SK-N-SH (cell line): ENCODE results near the gene BCL2L13.

ENCODE experiments used
- EP300 ChIP-seq, 2 experiments: IDR thresholded peaks; 2 replicates each; pipeline versions ENCODE4 v1.4.0 to v1.6.1; 2012; ENCODE audit warnings: borderline replicate concordance in 1 of 2, low read depth in 1 of 2, low read length in 1 of 2
- FOXM1 ChIP-seq: IDR thresholded peaks from 2 replicates; pipeline ENCODE4 v1.4.0; 2012; ENCODE audit warnings: low read depth, mild to moderate bottlenecking
- GATA2 ChIP-seq: sonication (generic); formaldehyde crosslinking; IDR thresholded peaks from 2 replicates; pipeline ENCODE4 v1.5.0; 2020; ENCODE audit warnings: mild to moderate bottlenecking, missing genetic modification reagents
- NFIC ChIP-seq: IDR thresholded peaks from 2 replicates; pipeline ENCODE4 v1.4.0; 2012; ENCODE audit warnings: borderline replicate concordance
- REST ChIP-seq: IDR thresholded peaks from 2 replicates; pipeline ENCODE4 v1.6.1; 2012; ENCODE audit warnings: mild to moderate bottlenecking, low read depth, low read length, moderate library complexity
- SIN3A ChIP-seq: IDR thresholded peaks from 2 replicates; pipeline ENCODE4 v1.6.1; 2012; ENCODE audit warnings: low read depth, mild to moderate bottlenecking, low read length, moderate library complexity, borderline replicate concordance
- YY1 ChIP-seq: IDR thresholded peaks from 2 replicates; pipeline ENCODE4 v1.4.0; 2012; ENCODE audit warnings: low read depth, mild to moderate bottlenecking
- TF ChIP-seq, protein P1 (sequence below): fragments of 200-600 bp; sonication (generic); IDR thresholded peaks from 2 replicates; pipeline ENCODE4 v1.6.1; 2017; ENCODE audit warnings: antibody characterized with exemption, mild to moderate bottlenecking, moderate library complexity

GRCh38 chr22:17695986-17696385 lies 57.4 kb downstream of the BCL2L13 start:
- TF ChIP-seq, protein P1, sequence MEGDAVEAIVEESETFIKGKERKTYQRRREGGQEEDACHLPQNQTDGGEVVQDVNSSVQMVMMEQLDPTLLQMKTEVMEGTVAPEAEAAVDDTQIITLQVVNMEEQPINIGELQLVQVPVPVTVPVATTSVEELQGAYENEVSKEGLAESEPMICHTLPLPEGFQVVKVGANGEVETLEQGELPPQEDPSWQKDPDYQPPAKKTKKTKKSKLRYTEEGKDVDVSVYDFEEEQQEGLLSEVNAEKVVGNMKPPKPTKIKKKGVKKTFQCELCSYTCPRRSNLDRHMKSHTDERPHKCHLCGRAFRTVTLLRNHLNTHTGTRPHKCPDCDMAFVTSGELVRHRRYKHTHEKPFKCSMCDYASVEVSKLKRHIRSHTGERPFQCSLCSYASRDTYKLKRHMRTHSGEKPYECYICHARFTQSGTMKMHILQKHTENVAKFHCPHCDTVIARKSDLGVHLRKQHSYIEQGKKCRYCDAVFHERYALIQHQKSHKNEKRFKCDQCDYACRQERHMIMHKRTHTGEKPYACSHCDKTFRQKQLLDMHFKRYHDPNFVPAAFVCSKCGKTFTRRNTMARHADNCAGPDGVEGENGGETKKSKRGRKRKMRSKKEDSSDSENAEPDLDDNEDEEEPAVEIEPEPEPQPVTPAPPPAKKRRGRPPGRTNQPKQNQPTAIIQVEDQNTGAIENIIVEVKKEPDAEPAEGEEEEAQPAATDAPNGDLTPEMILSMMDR, result no peak
- TF ChIP-seq GATA2 (no peak), YY1 (no peak), REST (no peak), NFIC (no peak), EP300 (IDR thresholded peaks at IDR 0.05; ENCODE audit: borderline replicate concordance in 1 of 2, low read depth in 1 of 2, low read length in 1 of 2) (no peak), SIN3A (no peak), FOXM1 (no peak)
